Measurements from ENCODE around the gene RXFP4. TPM values are rescaled to one million over a fixed set of nuclear protein-coding genes. Genes with fewer than 3 reads are reported as not detected.

The RXFP4 gene
- total and polyA plus RNA-seq, 2 of the 13 experiments (the other 11 are each of a cell fraction or from before 2014, with no cell fraction given) = 0.38 to 1.4 TPM

DNA sequence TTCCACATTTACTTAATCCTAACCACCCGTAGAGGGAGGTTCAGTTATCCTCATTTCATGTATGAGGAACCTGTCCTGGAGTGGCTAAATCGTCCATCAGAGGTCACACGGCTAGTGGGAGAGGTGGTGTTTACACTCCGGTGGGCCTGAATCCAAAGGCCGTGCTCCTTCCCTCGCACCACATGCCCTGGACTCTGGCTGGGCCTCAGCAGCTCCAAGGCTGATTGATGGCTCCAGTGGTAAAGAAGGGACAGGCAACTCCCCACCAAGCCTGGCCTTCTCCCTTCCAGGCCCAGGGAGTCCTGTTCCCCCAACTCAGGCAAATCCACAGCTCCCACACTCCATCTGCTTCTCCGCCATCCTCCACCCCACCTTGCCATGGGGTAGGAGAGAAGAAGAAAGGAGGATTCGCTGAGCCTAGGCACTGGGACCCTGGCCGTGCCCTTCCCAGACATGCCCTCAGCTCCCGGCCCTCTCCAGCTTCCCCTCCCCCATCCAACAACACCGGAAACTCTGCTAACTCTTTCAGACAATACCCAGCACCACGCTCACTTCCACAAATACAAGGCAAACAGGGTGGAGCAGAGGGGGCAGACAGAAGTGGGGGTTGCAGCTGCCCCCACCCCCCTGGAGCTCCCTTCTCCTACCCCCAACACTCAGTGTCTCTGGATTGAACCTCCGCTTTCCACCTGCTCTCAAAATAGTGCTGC is 26.1 kb downstream of the RXFP4 start (continued):
- TF ChIP-seq, protein P1, sequence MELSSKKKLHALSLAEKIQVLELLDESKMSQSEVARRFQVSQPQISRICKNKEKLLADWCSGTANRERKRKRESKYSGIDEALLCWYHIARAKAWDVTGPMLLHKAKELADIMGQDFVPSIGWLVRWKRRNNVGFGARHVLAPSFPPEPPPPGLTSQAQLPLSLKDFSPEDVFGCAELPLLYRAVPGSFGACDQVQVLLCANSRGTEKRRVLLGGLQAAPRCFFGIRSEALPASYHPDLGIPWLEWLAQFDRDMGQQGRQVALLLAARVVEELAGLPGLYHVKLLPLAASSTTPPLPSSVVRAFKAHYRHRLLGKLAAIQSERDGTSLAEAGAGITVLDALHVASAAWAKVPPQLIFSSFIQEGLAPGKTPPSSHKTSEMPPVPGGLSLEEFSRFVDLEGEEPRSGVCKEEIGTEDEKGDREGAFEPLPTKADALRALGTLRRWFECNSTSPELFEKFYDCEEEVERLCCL (CRISPR knock-in tag; IDR thresholded peaks at IDR 0.05; ENCODE audit: borderline replicate concordance) = no peak
- TF ChIP-seq SP1 (IDR thresholded peaks at IDR 0.05) (no peak), SP1 (CRISPR knock-in tag; IDR thresholded peaks at IDR 0.05) (no peak), FOXA1 (IDR thresholded peaks at IDR 0.05) (no peak), FOXA1 (CRISPR knock-in tag; IDR thresholded peaks at IDR 0.05) (peak; percentile 95), ZNF512 (CRISPR knock-in tag; IDR thresholded peaks at IDR 0.05) (no peak), PITX1 (CRISPR knock-in tag; IDR thresholded peaks at IDR 0.05) (peak; percentile 84), MAF1 (CRISPR knock-in tag; IDR thresholded peaks at IDR 0.05; ENCODE audit: borderline replicate concordance) (no peak), GATA4 (IDR thresholded peaks at IDR 0.05; ENCODE audit: borderline replicate concordance, low read depth) (no peak), PAX8 (CRISPR knock-in tag; IDR thresholded peaks at IDR 0.05; ENCODE audit: borderline replicate concordance) (no peak), ZNF441 (CRISPR knock-in tag; IDR thresholded peaks at IDR 0.05; ENCODE audit: borderline replicate concordance) (peak; percentile 69; the same call in 1 of the 2 replicates), REL (CRISPR knock-in tag; conservative IDR thresholded peaks at IDR 0.05) (no peak), ZNF557 (CRISPR knock-in tag; IDR thresholded peaks at IDR 0.05) (peak; percentile 15; the same call in 1 of the 2 replicates), HES4 (CRISPR knock-in tag; IDR thresholded peaks at IDR 0.05; ENCODE audit: borderline replicate concordance) (no peak), ZNF788 (CRISPR knock-in tag; IDR thresholded peaks at IDR 0.05; ENCODE audit: borderline replicate concordance) (peak; percentile 78; the same call in 1 of the 2 replicates), ZFP36 (IDR thresholded peaks at IDR 0.05; ENCODE audit: borderline replicate concordance, low read depth, low read length, partially characterized antibody) (no peak), ZNF572 (CRISPR knock-in tag; IDR thresholded peaks at IDR 0.05) (peak; percentile 79; the same call in 1 of the 2 replicates), ZNF549 (CRISPR knock-in tag; IDR thresholded peaks at IDR 0.05) (no peak), XRCC5 (optimal IDR thresholded peaks at IDR 0.05; ENCODE audit: low read length) (peak; percentile 28)
- TF ChIP-seq, protein P2, sequence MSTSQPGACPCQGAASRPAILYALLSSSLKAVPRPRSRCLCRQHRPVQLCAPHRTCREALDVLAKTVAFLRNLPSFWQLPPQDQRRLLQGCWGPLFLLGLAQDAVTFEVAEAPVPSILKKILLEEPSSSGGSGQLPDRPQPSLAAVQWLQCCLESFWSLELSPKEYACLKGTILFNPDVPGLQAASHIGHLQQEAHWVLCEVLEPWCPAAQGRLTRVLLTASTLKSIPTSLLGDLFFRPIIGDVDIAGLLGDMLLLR (CRISPR knock-in tag; IDR thresholded peaks at IDR 0.05) = no peak

All from HepG2 (cell line).